Measurements from ENCODE around the gene ONECUT2.

Gene ONECUT2

GRCh38 chr18:57533006-57533867 lies 98.1 kb downstream of the ONECUT2 start:
- in situ Hi-C loops (cut with MboI; ENCODE audit: low sequenced_read_pairs, unreplicated experiment) = no loop called here
- no peak for DNase-seq (ENCODE audit: low spot score)
- no peak for TF ChIP-seq CTCF (IDR thresholded peaks at IDR 0.05; ENCODE audit: borderline replicate concordance, control extremely low read depth, extremely low read depth, insufficient read depth, missing control alignments)

GRCh38 chr18:57533868-57534510 lies 98.8 kb downstream of the ONECUT2 start:
- DNase-seq (ENCODE audit: low spot score) = no peak
- no peak for TF ChIP-seq CTCF (IDR thresholded peaks at IDR 0.05; ENCODE audit: borderline replicate concordance, control extremely low read depth, extremely low read depth, insufficient read depth, missing control alignments)

GRCh38 chr18:57534511-57534909 lies 99.3 kb downstream of the ONECUT2 start:
- no peak for TF ChIP-seq CTCF (IDR thresholded peaks at IDR 0.05; ENCODE audit: borderline replicate concordance, control extremely low read depth, extremely low read depth, insufficient read depth, missing control alignments)
- no peak for DNase-seq (ENCODE audit: low spot score)
- in situ Hi-C loops (cut with MboI; ENCODE audit: low sequenced_read_pairs, unreplicated experiment) = no loop called here

More at GRCh38 chr18:57533868-57534510, 98.8 kb downstream of the ONECUT2 start:
- in situ Hi-C loops (cut with MboI; ENCODE audit: low sequenced_read_pairs, unreplicated experiment) = no loop called here

- no peak for DNase-seq (ENCODE audit: low spot score)
- TF ChIP-seq CTCF (IDR thresholded peaks at IDR 0.05; ENCODE audit: borderline replicate concordance, control extremely low read depth, extremely low read depth, insufficient read depth, missing control alignments) = no peak
- in situ Hi-C loops (cut with MboI; ENCODE audit: low sequenced_read_pairs, unreplicated experiment) = no loop called here
Measured at GRCh38 chr18:57538614-57539013, 103.4 kb downstream of the ONECUT2 start.

- no peak for TF ChIP-seq CTCF (IDR thresholded peaks at IDR 0.05; ENCODE audit: borderline replicate concordance, control extremely low read depth, extremely low read depth, insufficient read depth, missing control alignments)
- no peak for DNase-seq (ENCODE audit: low spot score)
- in situ Hi-C loops (cut with MboI; ENCODE audit: low sequenced_read_pairs, unreplicated experiment) = no loop called here
Measured at GRCh38 chr18:57539702-57540101, 104.5 kb downstream of the ONECUT2 start.
